CD4-positive, alpha-beta memory T cell (primary cell): ENCODE data around the gene AP5Z1. TPM values are rescaled to one million over a fixed set of nuclear protein-coding genes. Genes with fewer than 3 reads are reported as not detected.

Source experiments
- CTCF ChIA-PET: fragments of 350-600 bp; sonication (Branson Sonifier 250); formaldehyde crosslinking; loops from one replicate; lab custom pipeline; 2021; ENCODE audit warnings: inconsistent platforms; ENCODE audit not compliant: partially characterized antibody; lab: Charles Lee
- POLR2A ChIA-PET: fragments of 350-600 bp; sonication (Branson Sonifier 250); formaldehyde crosslinking; loops from one replicate; lab custom pipeline; 2021; ENCODE audit not compliant: partially characterized antibody; lab: Charles Lee
- DNase-seq, 5 donors: peaks; one replicate each; pipeline versions ENCODE4 v3.0.0 to v3.0.0-alpha.2; 2020 to 2022; ENCODE audit warnings: mixed read lengths in 1 of 5
- H3K27ac ChIP-seq: one replicate; pipeline ENCODE4 v1.7.0; 2013; ENCODE audit warnings: low read depth, low read length
- H3K27me3 ChIP-seq: 2 replicates; pipeline ENCODE4 v1.7.0; 2013; ENCODE audit warnings: mild to moderate bottlenecking, low read length, moderate library complexity; ENCODE audit not compliant: insufficient read depth
- H3K36me3 ChIP-seq: 2 replicates; pipeline ENCODE4 v1.7.0; 2013; ENCODE audit warnings: mild to moderate bottlenecking, low read length, moderate library complexity; ENCODE audit not compliant: insufficient read depth
- H3K4me1 ChIP-seq: 2 replicates; pipeline ENCODE4 v1.7.0; 2013; ENCODE audit warnings: mild to moderate bottlenecking, low read length, moderate library complexity; ENCODE audit not compliant: insufficient read depth
- H3K4me3 ChIP-seq, 2 donors: one replicate each; pipeline ENCODE4 v1.7.0; 2013; ENCODE audit warnings: low read length in 2 of 2, mild to moderate bottlenecking in 1 of 2
- H3K9me3 ChIP-seq, 2 donors: one replicate each; pipeline ENCODE4 v1.7.0; 2013; ENCODE audit warnings: low read length in 2 of 2, control low read depth in 1 of 2; ENCODE audit not compliant: control insufficient read depth in 1 of 2
- H3K27ac Mint-ChIP-seq, 7 donors: one replicate each; pipeline ENCODE4 v1.8.0; 2020 to 2021; ENCODE audit warnings: mixed read lengths in 7 of 7, mild to moderate bottlenecking in 6 of 7, inconsistent platforms in 3 of 7, moderate library complexity in 3 of 7
- H3K27me3 Mint-ChIP-seq, 2 donors: one replicate each; pipeline ENCODE4 v1.8.0; 2020 to 2021; ENCODE audit warnings: mixed read lengths in 2 of 2
- H3K36me3 Mint-ChIP-seq, 2 donors: one replicate each; pipeline ENCODE4 v1.8.0; 2020 to 2021; ENCODE audit warnings: mixed read lengths in 2 of 2, inconsistent platforms in 1 of 2, mild to moderate bottlenecking in 1 of 2
- H3K4me1 Mint-ChIP-seq, 4 donors: one replicate each; pipeline ENCODE4 v1.8.0; 2020 to 2021; ENCODE audit warnings: mixed read lengths in 4 of 4, mild to moderate bottlenecking in 1 of 4
- H3K4me3 Mint-ChIP-seq, 8 donors: one replicate each; pipeline ENCODE4 v1.8.0; 2020 to 2021; ENCODE audit warnings: mixed read lengths in 8 of 8, mild to moderate bottlenecking in 7 of 8, moderate library complexity in 6 of 8, inconsistent platforms in 3 of 8
- H3K9me3 Mint-ChIP-seq, 8 donors: one replicate each; pipeline ENCODE4 v1.8.0; 2020 to 2021; ENCODE audit warnings: mixed read lengths in 8 of 8, mild to moderate bottlenecking in 5 of 8, inconsistent platforms in 3 of 8, moderate library complexity in 1 of 8
- intact Hi-C: fragments of 100-400 bp; cut with micrococcal nuclease; formaldehyde crosslinking; loops from one replicate; pipeline ENCODE4 v1.15.1; 2023
- polyA plus RNA-seq, 2 donors: library from polyadenylated mRNA; unstranded; fragments of 300-500 nt; fragmentation: Illumina TruSeq; gene quantifications; one replicate each; pipeline ENCODE4 v1.2.3, GENCODE V29; 2021
- total RNA-seq, 2 experiments: library from RNA; stranded (reverse); gene quantifications; one replicate each; pipeline ENCODE4 v1.2.3, GENCODE V29; 2021

Gene AP5Z1
- total and polyA plus RNA-seq, 4 experiments from 2014 or later, result 29.1 to 103 (median 70.4) TPM

DNA sequence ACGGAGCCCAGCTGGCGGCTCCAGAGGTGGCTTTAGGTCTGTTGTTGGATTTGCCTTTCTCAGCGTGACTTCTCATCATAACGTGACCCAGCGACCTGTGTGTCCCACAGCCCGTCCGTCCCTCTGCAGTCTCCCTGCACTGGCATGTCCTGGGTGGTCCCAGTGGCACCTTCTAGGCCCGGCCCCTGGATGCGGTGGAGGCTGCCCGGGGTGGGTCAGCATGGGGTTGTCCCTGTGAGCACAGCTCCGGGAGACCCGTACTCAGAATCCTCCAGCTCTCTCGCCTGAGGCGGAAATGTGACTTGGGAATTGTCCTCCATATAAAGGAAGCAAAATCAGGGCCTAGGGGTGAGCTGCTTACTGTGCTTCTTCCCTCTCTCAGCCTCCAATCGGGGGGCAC is 25.6 kb upstream of the AP5Z1 start:
- peaks cover 59% of the 10 kb centered on the region for H3K4me1 ChIP-seq
- CTCF ChIA-PET, result interaction anchor here (1.2 to 1.4 kb wide), 2 partner anchors 9 to 65 kb away, joined by 3 to 4 read pairs; no protein-coding TSS in a partner anchor

DNA sequence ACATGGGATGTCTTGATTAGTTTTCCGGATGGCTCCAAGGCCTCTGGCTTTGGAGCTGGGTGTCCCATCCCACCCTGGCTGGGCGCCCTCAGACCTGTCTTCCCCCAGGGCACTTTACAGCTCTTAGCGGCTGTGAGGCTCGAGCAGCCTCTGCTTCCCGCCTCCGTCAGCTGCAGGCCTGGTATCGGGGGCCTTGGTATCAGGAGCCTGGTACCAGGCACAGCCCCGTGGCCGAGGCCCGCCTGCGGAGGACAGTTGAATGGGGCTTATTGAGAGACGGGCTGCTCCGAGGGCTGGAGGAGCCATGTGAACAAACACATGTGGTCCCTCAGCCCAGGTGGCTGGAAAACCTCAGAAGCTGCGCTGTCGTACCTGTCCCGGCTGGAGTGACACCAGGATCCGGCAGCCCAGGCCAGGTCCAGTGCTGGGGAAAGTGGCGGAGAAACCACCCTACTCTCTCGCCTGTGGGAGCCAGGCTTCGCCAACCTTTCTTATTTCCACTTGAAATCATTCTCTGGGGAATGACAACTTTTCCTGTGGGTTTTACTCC is 23.9 kb upstream of the AP5Z1 start:
- Mint-ChIP-seq H3K36me3 (peaks cover 12 to 18% of the 10 kb centered on the region in 2 donors), H3K4me1 (peaks cover 23 to 48% (median 32%) of the 10 kb centered on the region in 4 donors), H3K4me3 (no peak overlapping the region), H3K27me3 (no peaks in the 10 kb centered on the region), H3K9me3 (peaks cover 0 to 2% (median 0%) of the 10 kb centered on the region in 8 donors), H3K27ac (peak overlapping the region in 1 of 7 donors; percentile 29)
- H3K9me3 ChIP-seq, result no peaks in the 10 kb centered on the region
- H3K4me3 ChIP-seq, result no peak overlapping the region
- no peaks in the 10 kb centered on the region for H3K27me3 ChIP-seq
- H3K4me1 ChIP-seq, result peaks cover 46% of the 10 kb centered on the region
- POLR2A ChIA-PET, result interaction anchor here (5.2 kb wide), 1 partner anchor 23 kb away, joined by 24 read pairs; the partner anchor contains the start of gene AP5Z1
- no peak for DNase-seq
- H3K36me3 ChIP-seq, result peaks cover 33% of the 10 kb centered on the region
- H3K27ac ChIP-seq, result no peak overlapping the region
- intact Hi-C loops, result no loop called here
- CTCF ChIA-PET, result interaction anchor here (0.7 to 2.8 kb wide), 5 partner anchors 13 to 142 kb away, joined by 3 to 7 read pairs (median 4); partner anchors contain the start of genes AP5Z1 and FOXK1

More for the DNA sequence above, 25.6 kb upstream of the AP5Z1 start:
- H3K4me3 Mint-ChIP-seq, result no peak overlapping the region
- peaks cover 18% of the 10 kb centered on the region for H3K36me3 ChIP-seq
- H3K9me3 Mint-ChIP-seq, result peaks cover 0 to 2% (median 0%) of the 10 kb centered on the region in 8 donors
- POLR2A ChIA-PET, result interaction anchor here (1.1 to 1.8 kb wide), 3 partner anchors 26 to 138 kb away, joined by 3 to 8 read pairs (median 3); no protein-coding TSS in a partner anchor
- H3K27ac ChIP-seq, result no peak overlapping the region
- peaks cover 31 to 62% (median 43%) of the 10 kb centered on the region in 4 donors for H3K4me1 Mint-ChIP-seq
- no peak overlapping the region for H3K4me3 ChIP-seq
- no peaks in the 10 kb centered on the region for H3K27me3 Mint-ChIP-seq
- no peak for DNase-seq
- intact Hi-C loops, result no loop called here
- peaks cover 9 to 18% of the 10 kb centered on the region in 2 donors for H3K36me3 Mint-ChIP-seq
- H3K27ac Mint-ChIP-seq, result peak overlapping the region in 4 of 7 donors; percentile 17 to 83 (median 23)
- H3K27me3 ChIP-seq, result no peaks in the 10 kb centered on the region
- H3K9me3 ChIP-seq, result no peaks in the 10 kb centered on the region

DNA sequence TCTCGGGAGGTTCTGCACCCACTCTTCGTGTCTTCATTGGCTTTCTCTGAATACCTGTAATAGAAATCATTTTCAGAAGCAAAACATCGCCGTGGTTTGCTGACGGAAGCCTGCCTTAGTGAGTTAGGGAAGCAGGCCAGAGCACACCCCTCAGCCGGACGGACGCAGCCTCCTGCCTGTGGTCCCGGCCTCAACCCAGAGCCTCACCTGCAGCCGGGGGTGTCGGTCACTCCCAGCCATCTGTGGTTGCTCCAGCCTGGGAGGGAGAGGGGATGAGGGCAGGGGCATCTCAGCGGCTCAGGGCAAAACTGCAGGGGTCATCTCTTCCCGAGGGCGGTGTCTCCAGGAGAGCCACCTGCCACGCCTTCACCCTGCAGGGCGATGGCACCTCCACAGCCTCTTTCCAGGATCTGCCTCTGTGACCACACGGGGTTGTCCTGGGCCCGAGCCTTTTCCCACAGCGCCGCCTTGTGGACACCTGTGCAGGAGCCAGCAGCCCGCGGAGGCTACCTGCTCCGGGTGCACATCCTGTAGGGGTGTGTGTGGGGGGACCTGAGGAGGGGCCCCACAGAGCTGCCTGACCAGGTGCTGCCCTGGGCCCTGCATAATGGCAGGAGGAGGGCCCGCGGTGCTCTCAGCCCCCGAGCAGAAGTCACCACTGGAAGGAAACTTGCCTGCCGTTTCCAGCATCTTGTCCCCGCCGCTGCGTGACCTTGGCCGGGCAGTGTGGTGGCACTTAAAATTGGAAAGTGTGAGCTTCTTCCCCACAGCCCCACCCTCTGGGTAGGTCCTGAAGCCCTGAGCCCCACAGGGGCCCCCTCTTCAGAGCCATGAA is 21.6 kb upstream of the AP5Z1 start:
- CTCF ChIA-PET, result interaction anchor here (0.6 to 3.7 kb wide), 12 partner anchors 9 to 143 kb away, joined by 3 to 27 read pairs (median 5); partner anchors contain the start of genes AP5Z1 and FOXK1
- H3K27ac ChIP-seq, result no peak overlapping the region
- peaks cover 42% of the 10 kb centered on the region for H3K36me3 ChIP-seq
- H3K36me3 Mint-ChIP-seq, result peaks cover 3 to 23% of the 10 kb centered on the region in 2 donors
- H3K4me3 ChIP-seq, result no peak overlapping the region
- H3K4me1 ChIP-seq, result peaks cover 23% of the 10 kb centered on the region
- peak; percentile 77 to 79 (median 78) for DNase-seq
- H3K9me3 Mint-ChIP-seq, result no peaks in the 10 kb centered on the region
- peaks cover 11 to 25% (median 15%) of the 10 kb centered on the region in 4 donors for H3K4me1 Mint-ChIP-seq
- POLR2A ChIA-PET, result interaction anchor here (1.0 to 5.2 kb wide), 3 partner anchors 8 to 112 kb away, joined by 3 to 24 read pairs (median 6); partner anchors contain the start of gene AP5Z1
- no peaks in the 10 kb centered on the region for H3K27me3 Mint-ChIP-seq
- H3K27me3 ChIP-seq, result no peaks in the 10 kb centered on the region
- peak overlapping the region in 6 of 7 donors; percentile 22 to 77 (median 42) for H3K27ac Mint-ChIP-seq
- H3K4me3 Mint-ChIP-seq, result peak overlapping the region in 1 of 8 donors; percentile 29
- intact Hi-C loops, result loop anchor here (1.0 kb wide), 3 partner anchors 9 to 143 kb away; no protein-coding TSS in a partner anchor
- H3K9me3 ChIP-seq, result no peaks in the 10 kb centered on the region

DNA sequence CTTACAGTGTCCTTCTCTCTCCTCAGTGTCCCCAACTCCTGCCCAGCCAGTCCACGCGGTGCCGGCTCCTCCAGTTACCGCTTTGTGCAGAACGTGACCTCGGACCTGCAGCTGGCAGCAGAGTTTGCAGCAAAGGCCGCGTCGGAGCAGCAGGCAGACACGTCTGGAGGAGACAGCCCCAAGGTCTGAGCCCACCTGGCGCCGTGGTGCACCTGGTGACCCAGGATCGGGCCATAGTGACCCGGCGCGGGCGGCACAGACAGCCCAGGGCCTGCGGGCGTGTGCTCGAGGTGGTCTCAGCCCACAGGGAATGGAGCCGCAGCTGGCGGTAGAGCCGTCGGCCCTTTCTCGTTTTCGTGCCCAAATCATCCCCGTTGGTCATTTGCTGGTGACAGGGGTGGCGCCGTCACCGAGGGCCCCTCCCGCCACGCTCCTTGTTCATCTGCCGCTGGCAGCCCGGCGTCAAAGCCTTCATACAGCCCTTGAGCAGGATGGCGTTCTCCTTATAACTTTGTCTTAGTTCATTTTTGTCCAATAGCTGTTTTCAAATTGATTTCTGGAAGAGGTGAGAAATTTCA is 20.9 kb upstream of the AP5Z1 start:
- H3K4me3 Mint-ChIP-seq, result no peak overlapping the region
- H3K27me3 Mint-ChIP-seq, result no peaks in the 10 kb centered on the region
- Histone ChIP-seq H3K27ac (no peak overlapping the region), H3K4me1 (peaks cover 19% of the 10 kb centered on the region), H3K36me3 (peaks cover 43% of the 10 kb centered on the region), H3K27me3 (no peaks in the 10 kb centered on the region), H3K9me3 (no peaks in the 10 kb centered on the region), H3K4me3 (no peak overlapping the region)
- DNase-seq, result no peak
- CTCF ChIA-PET, result interaction anchor here (0.5 to 3.7 kb wide), 12 partner anchors 9 to 162 kb away, joined by 3 to 27 read pairs (median 4); partner anchors contain the start of gene AP5Z1
- H3K4me1 Mint-ChIP-seq, result peaks cover 8 to 20% (median 12%) of the 10 kb centered on the region in 4 donors
- intact Hi-C loops, result loop anchor here (1.0 kb wide), 3 partner anchors 9 to 143 kb away; no protein-coding TSS in a partner anchor
- POLR2A ChIA-PET, result interaction anchor here (1.0 to 5.2 kb wide), 4 partner anchors 9 to 113 kb away, joined by 3 to 24 read pairs (median 6); partner anchors contain the start of gene AP5Z1
- peaks cover 3 to 23% of the 10 kb centered on the region in 2 donors for H3K36me3 Mint-ChIP-seq
- H3K27ac Mint-ChIP-seq, result peak overlapping the region in 1 of 7 donors; percentile 72
- H3K9me3 Mint-ChIP-seq, result no peaks in the 10 kb centered on the region

DNA sequence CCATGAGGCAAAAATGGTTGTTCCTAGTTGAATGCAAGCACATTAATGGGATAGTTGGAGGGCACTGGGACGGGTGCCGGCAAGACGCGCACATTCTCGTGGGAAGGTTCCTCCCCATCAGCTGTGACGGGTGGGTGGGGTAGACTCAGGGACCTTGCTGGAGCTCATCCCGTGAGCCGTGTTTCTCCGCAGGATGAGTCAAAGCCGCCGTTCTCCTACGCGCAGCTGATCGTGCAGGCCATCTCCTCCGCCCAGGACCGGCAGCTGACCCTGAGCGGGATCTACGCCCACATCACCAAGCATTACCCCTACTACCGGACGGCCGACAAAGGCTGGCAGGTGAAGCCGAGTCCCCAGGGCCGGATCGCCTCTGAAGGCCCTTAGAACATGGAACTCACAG is 20.4 kb upstream of the AP5Z1 start:
- no peak for DNase-seq
- Mint-ChIP-seq H3K4me3 (no peak overlapping the region), H3K36me3 (peaks cover 7 to 28% of the 10 kb centered on the region in 2 donors), H3K27ac (no peak overlapping the region), H3K9me3 (no peaks in the 10 kb centered on the region), H3K27me3 (no peaks in the 10 kb centered on the region), H3K4me1 (peaks cover 8 to 21% (median 12%) of the 10 kb centered on the region in 4 donors)
- Histone ChIP-seq H3K9me3 (no peaks in the 10 kb centered on the region), H3K4me3 (no peak overlapping the region), H3K27me3 (no peaks in the 10 kb centered on the region), H3K36me3 (peaks cover 48% of the 10 kb centered on the region), H3K27ac (no peak overlapping the region), H3K4me1 (peaks cover 19% of the 10 kb centered on the region)
- intact Hi-C loops, result no loop called here
- POLR2A ChIA-PET, result interaction anchor here (1.7 to 5.2 kb wide), 3 partner anchors 10 to 113 kb away, joined by 5 to 24 read pairs (median 6); partner anchors contain the start of gene AP5Z1
- CTCF ChIA-PET, result interaction anchor here (0.5 to 3.7 kb wide), 9 partner anchors 9 to 161 kb away, joined by 3 to 27 read pairs (median 5); no protein-coding TSS in a partner anchor

DNA sequence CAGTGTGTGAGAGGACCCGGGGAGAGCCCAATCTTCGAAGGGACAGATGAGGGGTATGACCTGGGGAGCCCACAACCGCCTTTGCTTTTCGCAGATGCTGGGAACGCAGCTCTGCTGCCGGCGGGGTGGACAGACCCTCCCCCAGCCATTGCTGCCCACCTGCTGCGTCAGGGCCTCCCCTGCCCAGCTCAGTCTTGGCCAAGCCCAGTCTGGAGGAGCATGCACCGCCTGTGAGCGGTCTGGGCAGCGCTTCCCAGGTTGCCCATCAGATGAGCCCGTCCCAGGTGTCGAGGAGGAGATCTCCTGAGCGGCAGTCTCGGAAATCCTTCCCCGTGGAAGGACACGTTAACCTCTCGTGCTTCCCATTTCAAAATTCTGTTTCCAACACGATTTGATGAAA is 17.3 kb upstream of the AP5Z1 start:
- DNase-seq, result no peak
- Mint-ChIP-seq H3K4me1 (peaks cover 4 to 17% (median 8%) of the 10 kb centered on the region in 4 donors), H3K4me3 (no peak overlapping the region), H3K27me3 (no peaks in the 10 kb centered on the region), H3K9me3 (no peaks in the 10 kb centered on the region), H3K27ac (no peak overlapping the region), H3K36me3 (peaks cover 23 to 48% of the 10 kb centered on the region in 2 donors)
- intact Hi-C loops, result no loop called here
- Histone ChIP-seq H3K36me3 (peaks cover 57% of the 10 kb centered on the region), H3K27ac (no peak overlapping the region), H3K9me3 (no peaks in the 10 kb centered on the region), H3K4me1 (peaks cover 12% of the 10 kb centered on the region), H3K27me3 (no peaks in the 10 kb centered on the region), H3K4me3 (no peak overlapping the region)
- CTCF ChIA-PET, result interaction anchor here (0.7 kb wide), 1 partner anchor 127 kb away, joined by 5 read pairs; no protein-coding TSS in a partner anchor
- POLR2A ChIA-PET, result interaction anchor here (1.0 kb wide), 1 partner anchor 17 kb away, joined by 3 read pairs; no protein-coding TSS in a partner anchor
